Activated CD8-positive, alpha-beta T cell treated with anti-CD3 and anti-CD28 coated beads for 36 hours (primary cell): ENCODE data around the gene TWNK. TPM values are rescaled to one million over a fixed set of nuclear protein-coding genes. Genes with fewer than 3 reads are reported as not detected.

ENCODE experiments used
- ATAC-seq: fragments of 200-7000 bp; cut with Tn5 transposase; one replicate; pipeline ENCODE4 v1.10.0; 2021; ENCODE audit warnings: mild to moderate bottlenecking, moderate library complexity
- CTCF ChIA-PET: fragments of 350-600 bp; sonication (Branson Sonifier 250); formaldehyde crosslinking; loops from one replicate; lab custom pipeline; 2021; ENCODE audit warnings: antibody characterized with exemption; lab: Charles Lee
- POLR2A ChIA-PET: fragments of 350-600 bp; sonication (Branson Sonifier 250); formaldehyde crosslinking; loops from one replicate; lab custom pipeline; 2021; ENCODE audit warnings: antibody characterized with exemption; lab: Charles Lee
- DNase-seq: peaks from one replicate; pipeline ENCODE4 v3.0.0-alpha.2; 2020
- H3K27ac Mint-ChIP-seq: one replicate; pipeline ENCODE4 v1.8.0; 2021; ENCODE audit warnings: mild to moderate bottlenecking, mixed read lengths
- H3K27me3 Mint-ChIP-seq: one replicate; pipeline ENCODE4 v1.8.0; 2021; ENCODE audit warnings: mixed read lengths
- H3K36me3 Mint-ChIP-seq: one replicate; pipeline ENCODE4 v1.8.0; 2021; ENCODE audit warnings: low read depth, mixed read lengths
- H3K4me1 Mint-ChIP-seq: one replicate; pipeline ENCODE4 v1.8.0; 2021; ENCODE audit warnings: low read depth, mixed read lengths
- H3K4me3 Mint-ChIP-seq: one replicate; pipeline ENCODE4 v1.8.0; 2021; ENCODE audit warnings: mild to moderate bottlenecking, moderate library complexity, mixed read lengths
- H3K9me3 Mint-ChIP-seq: one replicate; pipeline ENCODE4 v1.8.0; 2021; ENCODE audit warnings: mixed read lengths
- CTCF ChIP-seq: fragments of 200-600 bp; IDR thresholded peaks from one replicate; pipeline ENCODE4 v1.8.0; 2022; ENCODE audit warnings: antibody characterized with exemption, mild to moderate bottlenecking
- intact Hi-C: fragments of 100-400 bp; cut with micrococcal nuclease; formaldehyde crosslinking; loops from one replicate; pipeline ENCODE4 v1.10.0; 2022
- total RNA-seq, 2 experiments: library from RNA; stranded (reverse); gene quantifications; one replicate each; pipeline ENCODE4 v1.2.3, GENCODE V29; 2021

Gene TWNK
- total RNA-seq, 2 experiments from 2014 or later = 18.0 to 19.0 TPM

- ATAC-seq (no peak), DNase-seq (no peak)
- Mint-ChIP-seq H3K4me3 (no peak overlapping the region), H3K27me3 (no peaks in the 10 kb centered on the region), H3K27ac (no peak overlapping the region), H3K4me1 (peaks cover 10% of the 10 kb centered on the region), H3K9me3 (no peaks in the 10 kb centered on the region), H3K36me3 (peaks cover 6% of the 10 kb centered on the region)
- intact Hi-C loops = no loop called here
- ChIA-PET POLR2A (interaction anchor here (0.7 to 1.4 kb wide), 4 partner anchors 23 to 211 kb away, joined by 3 to 8 read pairs (median 4); partner anchors contain the start of gene LZTS2), CTCF (interaction anchor here (1.3 to 3.6 kb wide), 7 partner anchors 14 to 107 kb away, joined by 5 to 21 read pairs (median 7); no protein-coding TSS in a partner anchor)
- TF ChIP-seq CTCF = no peak
These were observed 48.0 kb downstream of the TWNK start for GRCh38 chr10:101035314-101035713.

GRCh38 chr10:101035916-101036702, 48.8 kb downstream of the TWNK start:
- ChIA-PET POLR2A (interaction anchor here (1.2 to 1.4 kb wide), 2 partner anchors 24 to 36 kb away, joined by 3 to 8 read pairs; partner anchors contain the start of gene LZTS2), CTCF (interaction anchor here (2.0 to 20.4 kb wide), 3 partner anchors 17 to 38 kb away, joined by 7 to 655 read pairs (median 7); partner anchors contain the start of gene KAZALD1)

GRCh38 chr10:101036726-101037125, 49.4 kb downstream of the TWNK start:
- H3K4me1 Mint-ChIP-seq = peaks cover 15% of the 10 kb centered on the region
- no peaks in the 10 kb centered on the region for H3K9me3 Mint-ChIP-seq
- intact Hi-C loops = no loop called here
- ATAC-seq (no peak), DNase-seq (no peak)
- H3K36me3 Mint-ChIP-seq = peaks cover 6% of the 10 kb centered on the region
- H3K27me3 Mint-ChIP-seq = no peaks in the 10 kb centered on the region
- ChIA-PET CTCF (interaction anchor here (20.4 kb wide), 1 partner anchor 24 kb away, joined by 655 read pairs; the partner anchor contains the start of gene KAZALD1), POLR2A (no interaction called here)
- H3K27ac Mint-ChIP-seq = no peak overlapping the region
- no peak overlapping the region for H3K4me3 Mint-ChIP-seq
- TF ChIP-seq CTCF = no peak

More at GRCh38 chr10:101035916-101036702, 48.8 kb downstream of the TWNK start:
- H3K27me3 Mint-ChIP-seq = no peaks in the 10 kb centered on the region
- ATAC-seq (no peak), DNase-seq (no peak)
- no peak for TF ChIP-seq CTCF
- intact Hi-C loops = no loop called here
- H3K27ac Mint-ChIP-seq = no peak overlapping the region
- no peak overlapping the region for H3K4me3 Mint-ChIP-seq
- peaks cover 6% of the 10 kb centered on the region for H3K36me3 Mint-ChIP-seq
- H3K9me3 Mint-ChIP-seq = no peaks in the 10 kb centered on the region
- H3K4me1 Mint-ChIP-seq = peaks cover 13% of the 10 kb centered on the region

- peaks cover 19% of the 10 kb centered on the region for H3K4me1 Mint-ChIP-seq
- H3K27ac Mint-ChIP-seq = no peak overlapping the region
- H3K9me3 Mint-ChIP-seq = no peaks in the 10 kb centered on the region
- ATAC-seq = no peak
- DNase-seq = no peak
- no peak overlapping the region for H3K4me3 Mint-ChIP-seq
- intact Hi-C loops = no loop called here
- POLR2A ChIA-PET = interaction anchor here (0.6 kb wide), 1 partner anchor 79 kb away, joined by 3 read pairs; no protein-coding TSS in a partner anchor
- no peaks in the 10 kb centered on the region for H3K27me3 Mint-ChIP-seq
- CTCF ChIA-PET = interaction anchor here (1.2 to 20.4 kb wide), 3 partner anchors 10 to 22 kb away, joined by 3 to 655 read pairs (median 114); partner anchors contain the start of gene KAZALD1
- H3K36me3 Mint-ChIP-seq = peaks cover 6% of the 10 kb centered on the region
- no peak for TF ChIP-seq CTCF
These were observed 51.1 kb downstream of the TWNK start for GRCh38 chr10:101038484-101038883.
